H9 (cell line): ENCODE data around the gene XDH. TPM values are rescaled to one million over a fixed set of nuclear protein-coding genes. Genes with fewer than 3 reads are reported as not detected.

Source experiments
- DNase-seq: peaks from one replicate; pipeline ENCODE4 v3.0.0-alpha.2; 2017
- H2AFZ ChIP-seq: one replicate; pipeline ENCODE4 v1.6.1; 2013; ENCODE audit warnings: mild to moderate bottlenecking, low read length, control low read depth, moderate library complexity
- H2AK5ac ChIP-seq: 2 replicates; pipeline ENCODE4 v1.6.1; 2013; ENCODE audit warnings: low read length, control low read depth, mixed read lengths; ENCODE audit not compliant: insufficient read length
- H2BK120ac ChIP-seq: one replicate; pipeline ENCODE4 v1.6.1; 2013; ENCODE audit warnings: low read depth, mild to moderate bottlenecking, low read length, control low read depth, inconsistent platforms; ENCODE audit not compliant: poor library complexity, severe bottlenecking
- H2BK12ac ChIP-seq: 2 replicates; pipeline ENCODE4 v1.6.1; 2013; ENCODE audit warnings: low read length, control low read depth, mixed read lengths, low read depth; ENCODE audit not compliant: insufficient read length
- H2BK15ac ChIP-seq: 2 replicates; pipeline ENCODE4 v1.6.1; 2013; ENCODE audit warnings: low read depth, low read length, control low read depth
- H2BK20ac ChIP-seq: one replicate; pipeline ENCODE4 v1.6.1; 2013; ENCODE audit warnings: low read depth, mild to moderate bottlenecking, low read length, control low read depth, inconsistent platforms; ENCODE audit not compliant: poor library complexity, severe bottlenecking
- H2BK5ac ChIP-seq: 2 replicates; pipeline ENCODE4 v1.6.1; 2013; ENCODE audit warnings: low read length, control low read depth, mixed read lengths; ENCODE audit not compliant: insufficient read length
- H3K14ac ChIP-seq: 2 replicates; pipeline ENCODE4 v1.6.1; 2013; ENCODE audit warnings: low read length, control low read depth; ENCODE audit not compliant: insufficient read depth
- H3K18ac ChIP-seq: 2 replicates; pipeline ENCODE4 v1.6.1; 2013; ENCODE audit warnings: low read depth, mild to moderate bottlenecking, mixed read lengths, low read length, control low read depth; ENCODE audit not compliant: insufficient read length
- H3K23ac ChIP-seq: 2 replicates; pipeline ENCODE4 v1.6.1; 2013; ENCODE audit warnings: low read length, control low read depth, mixed read lengths, low read depth; ENCODE audit not compliant: insufficient read length
- H3K23me2 ChIP-seq: 2 replicates; pipeline ENCODE4 v1.6.1; 2013; ENCODE audit warnings: low read depth, mild to moderate bottlenecking, mixed read lengths, low read length, control low read depth; ENCODE audit not compliant: insufficient read length, poor library complexity, severe bottlenecking
- H3K27ac ChIP-seq: 2 replicates; pipeline ENCODE4 v1.5.1; 2013; ENCODE audit warnings: low read length, control low read depth, mixed read lengths, low read depth; ENCODE audit not compliant: insufficient read length
- H3K27me3 ChIP-seq: 2 replicates; pipeline ENCODE4 v1.6.1; 2013; ENCODE audit warnings: low read length, control low read depth, inconsistent platforms; ENCODE audit not compliant: insufficient read depth
- H3K4ac ChIP-seq: 2 replicates; pipeline ENCODE4 v1.6.1; 2013; ENCODE audit warnings: low read depth, mild to moderate bottlenecking, control low read depth, inconsistent platforms, low read length, moderate library complexity
- H3K4me1 ChIP-seq: 2 replicates; pipeline ENCODE4 v1.6.1; 2013; ENCODE audit warnings: low read length, control low read depth, inconsistent platforms; ENCODE audit not compliant: insufficient read depth
- H3K4me2 ChIP-seq: 2 replicates; pipeline ENCODE4 v1.6.1; 2013; ENCODE audit warnings: low read length, control low read depth, mixed read lengths; ENCODE audit not compliant: insufficient read length, insufficient read depth
- H3K56ac ChIP-seq: 2 replicates; pipeline ENCODE4 v1.6.1; 2013; ENCODE audit warnings: low read depth, mild to moderate bottlenecking, mixed read lengths, low read length, control low read depth; ENCODE audit not compliant: insufficient read length
- H3K79me1 ChIP-seq: 2 replicates; pipeline ENCODE4 v1.6.1; 2013; ENCODE audit warnings: low read depth, mild to moderate bottlenecking, moderate library complexity, low read length, control low read depth, inconsistent platforms; ENCODE audit not compliant: insufficient read depth, poor library complexity, severe bottlenecking
- H3K79me2 ChIP-seq: 2 replicates; pipeline ENCODE4 v1.6.1; 2013; ENCODE audit warnings: low read length, control low read depth, inconsistent platforms; ENCODE audit not compliant: insufficient read depth
- H3K9ac ChIP-seq: 2 replicates; pipeline ENCODE4 v1.6.1; 2013; ENCODE audit warnings: low read length, control low read depth, mixed read lengths; ENCODE audit not compliant: insufficient read length; ENCODE audit errors: extremely low read depth
- H3K9me3 ChIP-seq: one replicate; pipeline ENCODE4 v1.6.1; 2013; ENCODE audit warnings: low read depth, low read length, inconsistent platforms; ENCODE audit not compliant: control insufficient read depth
- H3T11ph ChIP-seq: one replicate; pipeline ENCODE4 v1.6.1; 2013; ENCODE audit warnings: mild to moderate bottlenecking, low read length, control low read depth, inconsistent platforms
- H4K20me1 ChIP-seq: one replicate; pipeline ENCODE4 v1.6.1; 2013; ENCODE audit not compliant: control insufficient read depth, insufficient read length, insufficient read depth
- H4K5ac ChIP-seq: 2 replicates; pipeline ENCODE4 v1.6.1; 2013; ENCODE audit warnings: low read depth, mild to moderate bottlenecking, mixed read lengths, low read length, control low read depth; ENCODE audit not compliant: insufficient read length
- H4K8ac ChIP-seq: replicated peaks from 2 replicates; pipeline ENCODE4 v1.6.1; 2013; ENCODE audit warnings: low read length, control low read depth, mixed read lengths, low read depth; ENCODE audit not compliant: insufficient read length
- H4K91ac ChIP-seq: 2 replicates; pipeline ENCODE4 v1.6.1; 2013; ENCODE audit warnings: low read depth, mild to moderate bottlenecking, moderate library complexity, mixed read lengths, low read length, control low read depth; ENCODE audit not compliant: insufficient read length
- H3K27ac Mint-ChIP-seq, 3 experiments: 2 replicates in 2 of 3; 3 replicates in 1 of 3; pipeline ENCODE4 v1.8.0; 2020 to 2021; ENCODE audit warnings: mixed read lengths in 3 of 3, mild to moderate bottlenecking in 1 of 3, moderate library complexity in 1 of 3
- H3K27me3 Mint-ChIP-seq: 2 replicates; pipeline ENCODE4 v1.8.0; 2021; ENCODE audit warnings: low read depth, mild to moderate bottlenecking, moderate library complexity, mixed read lengths
- H3K36me3 Mint-ChIP-seq, 3 experiments: 2 replicates in 2 of 3; 3 replicates in 1 of 3; pipeline ENCODE4 v1.8.0; 2020 to 2021; ENCODE audit warnings: low read depth in 3 of 3, mixed read lengths in 3 of 3; ENCODE audit not compliant: insufficient read depth in 1 of 3
- H3K4me1 Mint-ChIP-seq, 2 experiments: 2 replicates each; pipeline ENCODE4 v1.8.0; 2020; ENCODE audit warnings: mixed read lengths in 2 of 2
- H3K4me3 Mint-ChIP-seq, 2 experiments: 2 replicates in 1 of 2; 3 replicates in 1 of 2; pipeline ENCODE4 v1.8.0; 2020 to 2021; ENCODE audit warnings: mild to moderate bottlenecking in 2 of 2, mixed read lengths in 2 of 2, moderate library complexity in 1 of 2
- H3K9me3 Mint-ChIP-seq, 2 experiments: 2 replicates in 1 of 2; 3 replicates in 1 of 2; pipeline ENCODE4 v1.8.0; 2020; ENCODE audit warnings: mild to moderate bottlenecking in 2 of 2, mixed read lengths in 2 of 2, moderate library complexity in 1 of 2
- WGBS: extraction: QIAGEN DNeasy Blood & Tissue Kit; methylation state at CpG from one replicate; pipeline ENCODE4 v1.1.7; 2013; ENCODE audit warnings: missing lambda C conversion rate, low lambda C conversion rate, mixed read lengths; ENCODE audit not compliant: insufficient read length; ENCODE audit errors: extremely low coverage; 5-methylcytosine and 5-hydroxymethylcytosine counted together
- total RNA-seq: library from RNA; stranded (reverse); gene quantifications from 2 replicates; pipeline ENCODE4 v1.2.1, GENCODE V29; 2021
- TF ChIP-seq, protein P1 (sequence below): fragments of 200-600 bp; sonication (generic); conservative IDR thresholded peaks from 3 replicates; pipeline ENCODE4 v1.8.0; 2021; ENCODE audit warnings: antibody characterized with exemption, mild to moderate bottlenecking

Gene XDH
- total RNA-seq, 1 experiment from 2014 or later, result 1.4 TPM

DNA sequence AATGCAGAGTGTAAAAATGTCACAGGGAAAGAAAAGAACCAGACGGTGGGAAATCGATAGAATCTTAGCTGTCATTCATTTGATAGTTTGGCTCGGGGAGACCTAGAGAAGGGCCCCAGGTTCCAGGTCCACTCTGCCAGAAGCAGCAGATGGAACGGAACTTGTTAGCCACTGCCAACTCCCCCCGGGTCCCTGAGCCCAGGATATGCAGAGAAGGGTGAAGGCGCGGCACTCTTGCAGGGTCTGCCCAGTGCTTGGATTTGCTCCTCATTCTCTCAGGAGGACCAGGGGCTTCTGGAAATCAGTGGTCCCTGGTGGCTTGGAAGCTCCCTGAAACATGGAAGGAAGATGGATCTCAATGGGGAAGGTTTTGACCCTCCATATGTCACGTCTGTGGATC lies 11.6 kb upstream of the XDH start:
- peaks cover 7 to 19% of the 10 kb centered on the region in 2 experiments; a peak in 4 of 5 replicates for H3K9me3 Mint-ChIP-seq

More for the DNA sequence above, 11.6 kb upstream of the XDH start:
- H3K4me3 Mint-ChIP-seq, result no peak overlapping the region
- Histone ChIP-seq H2BK5ac (no peak overlapping the region), H4K5ac (no peak overlapping the region), H2BK12ac (no peak overlapping the region), H3K27me3 (no peaks in the 10 kb centered on the region), H3K4me1 (no peaks in the 10 kb centered on the region), H3K9me3 (no peaks in the 10 kb centered on the region), H3K23ac (no peak overlapping the region), H3K18ac (no peak overlapping the region), H2AFZ (no peak overlapping the region), H3K56ac (no peak overlapping the region), H3K9ac (no peak overlapping the region), H4K8ac (no peak overlapping the region), H3K79me2 (no peaks in the 10 kb centered on the region), H3T11ph (no peak overlapping the region), H4K91ac (no peak overlapping the region), H3K79me1 (no peaks in the 10 kb centered on the region), H4K20me1 (no peaks in the 10 kb centered on the region), H3K4ac (no peak overlapping the region), H3K23me2 (no peaks in the 10 kb centered on the region), H3K14ac (no peak overlapping the region), H2BK15ac (no peak overlapping the region), H2AK5ac (no peak overlapping the region), H3K4me2 (no peak overlapping the region), H2BK120ac (no peak overlapping the region), H2BK20ac (no peak overlapping the region), H3K27ac (no peak overlapping the region)
- peaks cover 8 to 12% (median 8%) of the 10 kb centered on the region in 3 experiments for H3K36me3 Mint-ChIP-seq
- no peak for DNase-seq
- H3K4me1 Mint-ChIP-seq, result peaks cover 0 to 7% of the 10 kb centered on the region in 2 experiments; a peak in 1 of 4 replicates
- WGBS, result no CpG with 5 or more reads among the region's 8 CpGs
- no peaks in the 10 kb centered on the region for H3K27me3 Mint-ChIP-seq
- H3K27ac Mint-ChIP-seq, result 0 out of 7 replicates have a peak overlapping the region, but pooled peaks of 1 of the 3 experiments have one; percentile 0
- TF ChIP-seq, protein P1, sequence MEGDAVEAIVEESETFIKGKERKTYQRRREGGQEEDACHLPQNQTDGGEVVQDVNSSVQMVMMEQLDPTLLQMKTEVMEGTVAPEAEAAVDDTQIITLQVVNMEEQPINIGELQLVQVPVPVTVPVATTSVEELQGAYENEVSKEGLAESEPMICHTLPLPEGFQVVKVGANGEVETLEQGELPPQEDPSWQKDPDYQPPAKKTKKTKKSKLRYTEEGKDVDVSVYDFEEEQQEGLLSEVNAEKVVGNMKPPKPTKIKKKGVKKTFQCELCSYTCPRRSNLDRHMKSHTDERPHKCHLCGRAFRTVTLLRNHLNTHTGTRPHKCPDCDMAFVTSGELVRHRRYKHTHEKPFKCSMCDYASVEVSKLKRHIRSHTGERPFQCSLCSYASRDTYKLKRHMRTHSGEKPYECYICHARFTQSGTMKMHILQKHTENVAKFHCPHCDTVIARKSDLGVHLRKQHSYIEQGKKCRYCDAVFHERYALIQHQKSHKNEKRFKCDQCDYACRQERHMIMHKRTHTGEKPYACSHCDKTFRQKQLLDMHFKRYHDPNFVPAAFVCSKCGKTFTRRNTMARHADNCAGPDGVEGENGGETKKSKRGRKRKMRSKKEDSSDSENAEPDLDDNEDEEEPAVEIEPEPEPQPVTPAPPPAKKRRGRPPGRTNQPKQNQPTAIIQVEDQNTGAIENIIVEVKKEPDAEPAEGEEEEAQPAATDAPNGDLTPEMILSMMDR, result no peak
